AG09309 (cell line): ENCODE measurements around the gene MPZL3.

ENCODE experiments used
- DNase-seq: peaks from one replicate; pipeline ENCODE4 v3.0.0-alpha.2; 2010; ENCODE audit warnings: low read depth
- H3K4me3 ChIP-seq: 2 replicates; pipeline ENCODE4 v1.5.1; 2011; ENCODE audit warnings: mild to moderate bottlenecking, low read depth, low read length, moderate library complexity; ENCODE audit not compliant: control insufficient read depth
- TF ChIP-seq, protein P1 (sequence below): IDR thresholded peaks from 2 replicates; pipeline ENCODE4 v1.5.1; 2011; ENCODE audit warnings: mild to moderate bottlenecking, low read depth, low read length, inconsistent platforms; ENCODE audit not compliant: insufficient read depth, control insufficient read depth; ENCODE audit errors: missing control alignments

MPZL3 gene

GRCh38 chr11:118282606-118283005, 30.4 kb upstream of the MPZL3 start:
- DNase-seq = no peak
- H3K4me3 ChIP-seq = no peak overlapping the region
- TF ChIP-seq, protein P1, sequence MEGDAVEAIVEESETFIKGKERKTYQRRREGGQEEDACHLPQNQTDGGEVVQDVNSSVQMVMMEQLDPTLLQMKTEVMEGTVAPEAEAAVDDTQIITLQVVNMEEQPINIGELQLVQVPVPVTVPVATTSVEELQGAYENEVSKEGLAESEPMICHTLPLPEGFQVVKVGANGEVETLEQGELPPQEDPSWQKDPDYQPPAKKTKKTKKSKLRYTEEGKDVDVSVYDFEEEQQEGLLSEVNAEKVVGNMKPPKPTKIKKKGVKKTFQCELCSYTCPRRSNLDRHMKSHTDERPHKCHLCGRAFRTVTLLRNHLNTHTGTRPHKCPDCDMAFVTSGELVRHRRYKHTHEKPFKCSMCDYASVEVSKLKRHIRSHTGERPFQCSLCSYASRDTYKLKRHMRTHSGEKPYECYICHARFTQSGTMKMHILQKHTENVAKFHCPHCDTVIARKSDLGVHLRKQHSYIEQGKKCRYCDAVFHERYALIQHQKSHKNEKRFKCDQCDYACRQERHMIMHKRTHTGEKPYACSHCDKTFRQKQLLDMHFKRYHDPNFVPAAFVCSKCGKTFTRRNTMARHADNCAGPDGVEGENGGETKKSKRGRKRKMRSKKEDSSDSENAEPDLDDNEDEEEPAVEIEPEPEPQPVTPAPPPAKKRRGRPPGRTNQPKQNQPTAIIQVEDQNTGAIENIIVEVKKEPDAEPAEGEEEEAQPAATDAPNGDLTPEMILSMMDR = no peak

DNA sequence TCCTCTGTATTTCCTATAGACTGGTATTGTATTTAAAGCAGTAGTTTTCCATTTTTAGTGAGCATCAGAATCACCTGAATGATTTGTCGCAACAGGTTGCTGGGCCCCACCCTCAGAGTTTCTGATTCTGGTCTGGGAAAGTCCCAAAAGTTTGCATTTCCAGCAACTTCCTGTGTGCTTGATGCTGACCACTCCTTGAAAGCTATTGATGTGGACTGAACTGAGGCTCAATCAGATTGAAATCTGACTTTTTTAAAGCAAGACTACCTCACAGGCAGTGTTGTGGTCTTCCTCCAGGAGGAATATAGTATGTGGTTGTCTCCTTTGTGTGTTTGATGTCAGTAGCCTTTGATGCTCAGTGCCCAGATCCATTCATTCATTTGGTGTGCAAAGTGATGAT, 29.1 kb upstream of the MPZL3 start:
- no peak overlapping the region for H3K4me3 ChIP-seq
- no peak for DNase-seq
- TF ChIP-seq, protein P1 = no peak

DNA sequence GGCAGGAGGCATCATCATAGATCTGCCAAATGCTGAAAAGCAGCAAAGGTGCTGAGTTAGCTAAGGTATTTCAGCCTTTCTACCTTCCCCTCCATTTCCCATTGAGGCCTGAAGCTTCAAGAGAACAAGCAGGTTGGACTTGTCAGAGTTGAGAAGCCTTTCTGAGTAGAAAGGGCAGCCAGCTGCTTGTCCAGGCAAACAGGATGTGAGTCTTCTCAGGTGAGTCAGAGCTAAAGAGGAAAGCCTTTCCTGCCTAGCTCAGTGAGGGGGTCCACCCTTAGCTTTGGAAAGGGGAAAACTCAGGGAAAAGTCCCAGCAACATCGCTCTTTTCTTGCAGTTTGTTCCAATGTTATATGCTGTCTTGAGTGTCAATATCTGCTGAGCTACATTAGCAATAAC, 25.1 kb upstream of the MPZL3 start:
- no peak for DNase-seq
- TF ChIP-seq, protein P1 = no peak
- no peak overlapping the region for H3K4me3 ChIP-seq

- no peak for DNase-seq
- TF ChIP-seq, protein P1 = no peak
Observed at GRCh38 chr11:118276422-118276821, 24.3 kb upstream of the MPZL3 start.

DNA sequence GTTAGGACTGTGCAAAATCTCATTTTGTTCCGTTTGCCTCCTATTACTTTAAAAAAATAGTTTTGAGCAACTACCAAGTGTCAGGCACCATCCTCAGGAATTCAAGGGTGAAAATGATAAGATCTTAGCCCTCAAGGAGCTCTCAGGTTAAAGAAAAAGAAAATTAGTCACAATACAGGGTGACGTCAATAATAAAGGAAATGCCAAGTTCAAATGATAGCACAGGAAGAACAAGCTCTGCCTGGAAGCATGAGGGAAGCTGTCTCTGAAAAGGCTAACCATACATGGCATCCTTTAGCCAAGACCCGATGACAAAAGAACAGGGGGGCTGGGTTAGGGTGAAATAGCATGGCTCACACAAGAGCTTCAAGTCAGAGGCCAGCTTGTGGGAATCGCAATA, 23.0 kb upstream of the MPZL3 start:
- DNase-seq = no peak
- H3K4me3 ChIP-seq = no peak overlapping the region
- TF ChIP-seq, protein P1 = no peak

More at GRCh38 chr11:118276422-118276821, 24.3 kb upstream of the MPZL3 start:
- H3K4me3 ChIP-seq = no peak overlapping the region

DNA sequence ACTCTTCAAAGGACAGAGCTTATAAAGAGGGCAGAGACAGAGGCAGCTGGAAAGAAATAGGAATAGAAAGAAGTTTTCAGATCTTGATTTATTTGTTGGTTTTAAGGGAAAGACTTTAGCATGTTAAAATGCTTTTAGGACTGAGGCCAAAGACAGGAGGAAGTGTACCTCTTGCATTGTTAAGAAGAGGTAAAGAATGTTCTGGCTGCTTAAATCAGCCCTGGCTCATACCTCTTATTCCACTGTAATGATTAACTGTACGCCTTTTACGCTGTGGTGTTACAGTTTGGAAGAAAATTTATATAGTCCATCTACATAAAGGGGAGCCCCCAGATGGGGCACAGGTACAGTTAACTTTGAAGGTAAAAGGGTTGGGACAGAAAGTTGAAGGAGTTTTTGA, 22.0 kb upstream of the MPZL3 start:
- DNase-seq = no peak
- TF ChIP-seq, protein P1 = no peak
- no peak overlapping the region for H3K4me3 ChIP-seq

- no peak overlapping the region for H3K4me3 ChIP-seq
- no peak for DNase-seq
- TF ChIP-seq, protein P1 = no peak
Observed at GRCh38 chr11:118272001-118272400, 19.8 kb upstream of the MPZL3 start.
